H1 (cell line): ENCODE results near the gene SECISBP2. TPM values are rescaled to one million over a fixed set of nuclear protein-coding genes. Genes with fewer than 3 reads are reported as not detected.

ENCODE experiments used
- CTCF ChIA-PET: fragments of 300-600 bp; sonication (Branson Sonifier 250); formaldehyde crosslinking; loops from one replicate; lab custom pipeline; 2021; ENCODE audit not compliant: partially characterized antibody; lab: Charles Lee
- POLR2A ChIA-PET: fragments of 300-600 bp; sonication (Branson Sonifier 250); formaldehyde crosslinking; loops from one replicate; lab custom pipeline; 2021; ENCODE audit warnings: inconsistent platforms; ENCODE audit not compliant: partially characterized antibody; lab: Charles Lee
- DNase-seq, 2 experiments: peaks; one replicate each; pipeline versions ENCODE4 v3.0.0 to v3.0.0-alpha.2; 2010 to 2022; ENCODE audit warnings: low spot score in 2 of 2, low read depth in 1 of 2, mixed read lengths in 1 of 2
- FAIRE-seq: peaks from 2 replicates; lab custom pipeline; 2011; peaks lifted over from hg19 to GRCh38; lab: Jason Lieb, UNC
- H2AFZ ChIP-seq: 2 replicates; pipeline ENCODE4 v1.8.1; 2012; ENCODE audit warnings: low read length, inconsistent platforms
- H2AK5ac ChIP-seq: 2 replicates; pipeline ENCODE4 v1.6.1; 2013; ENCODE audit warnings: low read depth, low read length
- H2BK120ac ChIP-seq: replicated peaks from 2 replicates; pipeline ENCODE3; 2013; ENCODE audit warnings: low read depth, low read length, inconsistent platforms
- H2BK12ac ChIP-seq: 2 replicates; pipeline ENCODE4 v1.6.1; 2013; ENCODE audit warnings: low read depth, low read length
- H2BK15ac ChIP-seq: 2 replicates; pipeline ENCODE4 v1.6.1; 2013; ENCODE audit warnings: low read length
- H2BK20ac ChIP-seq: 2 replicates; pipeline ENCODE4 v1.6.1; 2013; ENCODE audit warnings: low read length
- H2BK5ac ChIP-seq: 2 replicates; pipeline ENCODE4 v1.6.1; 2013; ENCODE audit warnings: low read depth, low read length
- H3K14ac ChIP-seq: 2 replicates; pipeline ENCODE4 v1.6.1; 2013; ENCODE audit warnings: inconsistent platforms; ENCODE audit not compliant: insufficient read length
- H3K18ac ChIP-seq: 2 replicates; pipeline ENCODE4 v1.6.1; 2013; ENCODE audit warnings: low read length; ENCODE audit errors: extremely low read depth
- H3K23ac ChIP-seq: 2 replicates; pipeline ENCODE4 v1.6.1; 2013; ENCODE audit warnings: inconsistent platforms; ENCODE audit not compliant: insufficient read length
- H3K23me2 ChIP-seq: 2 replicates; pipeline ENCODE4 v1.6.1; 2013; ENCODE audit warnings: low read depth, low read length
- H3K27ac ChIP-seq: 2 replicates; pipeline ENCODE4 v1.6.1; 2011; ENCODE audit warnings: low read depth, low read length, inconsistent platforms
- H3K27me3 ChIP-seq, 4 experiments: replicated peaks in 1 of 4; 1 replicate in 1 of 4; 2 replicates in 3 of 4; pipeline versions ENCODE4 v1.6.1 to v1.8.1; 2011 to 2013; ENCODE audit warnings: low read length in 3 of 4, mild to moderate bottlenecking in 3 of 4, inconsistent platforms in 2 of 4, mixed read lengths in 2 of 4, moderate library complexity in 1 of 4; ENCODE audit not compliant: control insufficient read depth in 3 of 4, insufficient read depth in 3 of 4; ENCODE audit errors: extremely low read depth in 1 of 4
- H3K36me3 ChIP-seq, 4 experiments: 2 replicates each; pipeline versions ENCODE4 v1.6.1 to v1.8.1; 2011 to 2013; ENCODE audit warnings: mild to moderate bottlenecking in 4 of 4, low read length in 3 of 4, moderate library complexity in 2 of 4, control low read depth in 1 of 4, inconsistent platforms in 1 of 4; ENCODE audit not compliant: insufficient read depth in 4 of 4, control insufficient read depth in 2 of 4
- H3K4ac ChIP-seq: replicated peaks from 2 replicates; pipeline ENCODE3; 2013; ENCODE audit warnings: low read length, low read depth, mixed read lengths, inconsistent platforms; ENCODE audit not compliant: insufficient read length
- H3K4me1 ChIP-seq, 4 experiments: replicated peaks in 1 of 4; 1 replicate in 1 of 4; 2 replicates in 3 of 4; pipeline versions ENCODE4 v1.6.1 to v1.8.1; 2011 to 2013; ENCODE audit warnings: low read length in 3 of 4, inconsistent platforms in 2 of 4, mixed read lengths in 1 of 4; ENCODE audit not compliant: insufficient read depth in 4 of 4, control insufficient read depth in 3 of 4
- H3K4me2 ChIP-seq, 2 experiments: 2 replicates each; pipeline versions ENCODE4 v1.6.1 to v1.8.1; 2011 to 2013; ENCODE audit warnings: low read depth in 2 of 2, low read length in 2 of 2, control low read depth in 1 of 2, inconsistent platforms in 1 of 2, mild to moderate bottlenecking in 1 of 2; ENCODE audit not compliant: insufficient read depth in 1 of 2
- H3K4me3 ChIP-seq, 4 experiments: fragments of 200-600, 300-600 bp in 1 of 4; sonication (generic), shearing (Covaris generic), sonication (Bioruptor Twin) in 1 of 4; 2 replicates each; pipeline versions ENCODE4 v1.5.1 to v1.8.1; 2011 to 2016; ENCODE audit warnings: low read length in 4 of 4, low read depth in 3 of 4, control low read depth in 2 of 4, inconsistent platforms in 2 of 4, mild to moderate bottlenecking in 2 of 4, mixed read lengths in 1 of 4, moderate library complexity in 1 of 4; ENCODE audit not compliant: insufficient read depth in 2 of 4; ENCODE audit errors: extremely low read depth in 1 of 4
- H3K56ac ChIP-seq: replicated peaks from 2 replicates; pipeline ENCODE3; 2013; ENCODE audit warnings: low read depth, mild to moderate bottlenecking, mixed read lengths, low read length, inconsistent platforms; ENCODE audit not compliant: insufficient read length
- H3K79me1 ChIP-seq: 2 replicates; pipeline ENCODE4 v1.6.1; 2013; ENCODE audit warnings: low read depth, low read length, control low read depth
- H3K79me2 ChIP-seq, 2 experiments: 2 replicates each; pipeline versions ENCODE4 v1.6.1 to v1.8.1; 2012 to 2013; ENCODE audit warnings: low read length in 2 of 2, mild to moderate bottlenecking in 2 of 2, inconsistent platforms in 1 of 2; ENCODE audit not compliant: insufficient read depth in 2 of 2, control insufficient read depth in 1 of 2
- H3K9ac ChIP-seq, 4 experiments: replicated peaks in 1 of 4; 1 replicate in 1 of 4; 2 replicates in 3 of 4; pipeline versions ENCODE4 v1.6.1 to v1.8.1; 2011 to 2013; ENCODE audit warnings: low read depth in 3 of 4, low read length in 3 of 4, control low read depth in 2 of 4, mild to moderate bottlenecking in 2 of 4, moderate library complexity in 2 of 4, inconsistent platforms in 1 of 4; ENCODE audit errors: extremely low read depth in 1 of 4
- H3K9me3 ChIP-seq, 2 experiments: 2 replicates each; pipeline versions ENCODE4 v1.6.1 to v1.8.1; 2012 to 2013; ENCODE audit warnings: mild to moderate bottlenecking in 2 of 2, moderate library complexity in 2 of 2, control low read depth in 1 of 2, inconsistent platforms in 1 of 2, low read depth in 1 of 2, low read length in 1 of 2, mixed read lengths in 1 of 2; ENCODE audit not compliant: insufficient read depth in 2 of 2
- H4K20me1 ChIP-seq, 2 experiments: replicated peaks in 1 of 2; 2 replicates each; pipeline versions ENCODE3 to v1.8.1; 2011 to 2013; ENCODE audit warnings: inconsistent platforms in 2 of 2, low read length in 2 of 2, mild to moderate bottlenecking in 1 of 2; ENCODE audit not compliant: insufficient read depth in 2 of 2, control insufficient read depth in 1 of 2
- H4K5ac ChIP-seq: 2 replicates; pipeline ENCODE4 v1.6.1; 2013; ENCODE audit warnings: low read length, low read depth, mixed read lengths, inconsistent platforms; ENCODE audit not compliant: insufficient read length
- H4K8ac ChIP-seq: 2 replicates; pipeline ENCODE4 v1.8.0; 2013; ENCODE audit warnings: mild to moderate bottlenecking, moderate library complexity, low read length, inconsistent platforms; ENCODE audit not compliant: insufficient read depth; ENCODE audit errors: extremely low read depth
- H4K91ac ChIP-seq: replicated peaks from 2 replicates; pipeline ENCODE3; 2013; ENCODE audit warnings: low read length, mixed read lengths, inconsistent platforms; ENCODE audit not compliant: insufficient read length
- ASH2L ChIP-seq: fragments of 200-600, 300-600 bp; sonication (generic); IDR thresholded peaks from one replicate; pipeline ENCODE4 v1.7.1; 2017; ENCODE audit warnings: low read length
- POLR2AphosphoS5 ChIP-seq: IDR thresholded peaks from 2 replicates; pipeline ENCODE4 v1.6.1; 2011; ENCODE audit warnings: low read depth, low read length
- WGBS, 2 experiments: shearing (Covaris generic) in 1 of 2; methylation state at CpG; one replicate each; pipeline versions ENCODE4 v1.1.6 to v1.1.7; 2013 to 2015; ENCODE audit warnings: low lambda C conversion rate in 2 of 2, mixed read lengths in 2 of 2, inconsistent platforms in 1 of 2, low coverage in 1 of 2, missing lambda C conversion rate in 1 of 2; ENCODE audit not compliant: insufficient replicate concordance in 2 of 2, insufficient coverage in 1 of 2, insufficient read length in 1 of 2; ENCODE audit errors: extremely low coverage in 1 of 2, missing lambda C conversion rate in 1 of 2; 5-methylcytosine and 5-hydroxymethylcytosine counted together
- polyA plus RNA-seq, 7 experiments: library from polyadenylated mRNA; depleted of rRNA in 3 of 7; stranded (reverse) in 5 of 7; unstranded in 2 of 7; fragments of >200 nt in 5 of 7; fragments of 200-250 nt in 2 of 7; gene quantifications; 1 replicate in 5 of 7; 2 replicates in 1 of 7; 4 replicates in 1 of 7; pipeline versions ENCODE4 v1.2.1 to v1.2.3, GENCODE V29; 2011 to 2013; ENCODE audit warnings: missing spikeins in 2 of 7, mixed read lengths in 2 of 7
- total RNA-seq: library from RNA; stranded (reverse); fragmentation: NEBNext Ultra II Directional; extraction: Animal tissue kit (Norgen Biotek cat#: 25700); gene quantifications from 2 replicates; pipeline ENCODE4 v1.2.1, GENCODE V29; 2021

SECISBP2 gene
- total and polyA plus RNA-seq, 2 of the 8 experiments (the other 6 are each of a cell fraction or from before 2014, with no cell fraction given) = 39.0 to 61.7 TPM

GRCh38 chr9:89374176-89374575, 55.9 kb downstream of the SECISBP2 start:
- Histone ChIP-seq H2BK15ac (no peak overlapping the region), H3K79me1 (peaks cover 4% of the 10 kb centered on the region), H2AFZ (no peak overlapping the region), H3K9me3 (no peaks in the 10 kb centered on the region), H3K4me2 (no peak overlapping the region), H3K4me1 (no peaks in the 10 kb centered on the region), H2BK20ac (no peak overlapping the region), H3K23me2 (peaks cover 27% of the 10 kb centered on the region; the same call in 1 of the 2 replicates), H2AK5ac (no peak overlapping the region), H3K9ac (no peak overlapping the region), H4K5ac (no peak overlapping the region), H4K20me1 (peaks cover 2 to 23% of the 10 kb centered on the region in 2 experiments), H3K4me3 (no peak overlapping the region), H2BK12ac (no peak overlapping the region), H3K23ac (no peak overlapping the region), H3K79me2 (no peaks in the 10 kb centered on the region), H4K91ac (no peak overlapping the region), H3K27me3 (no peaks in the 10 kb centered on the region), H3K36me3 (peaks cover 2 to 10% (median 3%) of the 10 kb centered on the region in 4 experiments; a peak in 6 of 8 replicates), H3K18ac (no peak overlapping the region), H2BK5ac (0 out of 2 replicates have a peak overlapping the region, but pooled peaks have one; percentile 21), H3K27ac (no peak overlapping the region), H3K14ac (no peak overlapping the region), H2BK120ac (no peak overlapping the region), H3K4ac (no peak overlapping the region), H4K8ac (no peak overlapping the region), H3K56ac (no peak overlapping the region)
- no peak for TF ChIP-seq ASH2L
- 0 out of 2 replicates have a peak, but pooled peaks have one; percentile 35 for TF ChIP-seq POLR2AphosphoS5
- FAIRE-seq (no peak), DNase-seq (no peak)
- WGBS, 2 experiments = 95% methylated on average over 4 of the region's 4 CpGs; no CpG with 5 or more reads in 1 of the 2 experiments
- POLR2A ChIA-PET = no interaction called here
- CTCF ChIA-PET = interaction anchor here (0.8 to 2.4 kb wide), 4 partner anchors 10 to 175 kb away, joined by 3 to 11 read pairs (median 4); no protein-coding TSS in a partner anchor
